Bronchial epithelial cell (primary cell): ENCODE results near the gene UBE2G1. TPM values are rescaled to one million over a fixed set of nuclear protein-coding genes. Genes with fewer than 3 reads are reported as not detected.

Experiments used
- DNase-seq: peaks from one replicate; pipeline ENCODE4 v3.0.0-alpha.2; 2010; ENCODE audit warnings: low read depth
- FAIRE-seq: peaks from 2 replicates; lab custom pipeline; 2011; peaks lifted over from hg19 to GRCh38; lab: Jason Lieb, UNC
- H3K27me3 ChIP-seq: 2 replicates; pipeline ENCODE4 v1.5.1; 2011; ENCODE audit warnings: low read length; ENCODE audit not compliant: control insufficient read depth, insufficient read depth
- H3K36me3 ChIP-seq: 2 replicates; pipeline ENCODE4 v1.5.1; 2011; ENCODE audit warnings: low read length; ENCODE audit not compliant: control insufficient read depth, insufficient read depth
- H3K4me3 ChIP-seq: 2 replicates; pipeline ENCODE4 v1.5.1; 2011; ENCODE audit warnings: mild to moderate bottlenecking, low read depth, low read length, control low read depth
- total RNA-seq: library from RNA; depleted of rRNA; stranded (reverse); fragments of >200 nt; gene quantifications from 2 replicates; pipeline ENCODE4 v1.2.1, GENCODE V29; 2014
- TF ChIP-seq, protein P1 (sequence below): IDR thresholded peaks from 2 replicates; pipeline ENCODE4 v1.5.1; 2011; ENCODE audit warnings: mild to moderate bottlenecking, moderate library complexity, low read length, control low read depth, inconsistent platforms; ENCODE audit not compliant: insufficient read depth, severe bottlenecking

The UBE2G1 gene
- total RNA-seq, 1 donor from 2014 or later = 39.2 TPM

DNA sequence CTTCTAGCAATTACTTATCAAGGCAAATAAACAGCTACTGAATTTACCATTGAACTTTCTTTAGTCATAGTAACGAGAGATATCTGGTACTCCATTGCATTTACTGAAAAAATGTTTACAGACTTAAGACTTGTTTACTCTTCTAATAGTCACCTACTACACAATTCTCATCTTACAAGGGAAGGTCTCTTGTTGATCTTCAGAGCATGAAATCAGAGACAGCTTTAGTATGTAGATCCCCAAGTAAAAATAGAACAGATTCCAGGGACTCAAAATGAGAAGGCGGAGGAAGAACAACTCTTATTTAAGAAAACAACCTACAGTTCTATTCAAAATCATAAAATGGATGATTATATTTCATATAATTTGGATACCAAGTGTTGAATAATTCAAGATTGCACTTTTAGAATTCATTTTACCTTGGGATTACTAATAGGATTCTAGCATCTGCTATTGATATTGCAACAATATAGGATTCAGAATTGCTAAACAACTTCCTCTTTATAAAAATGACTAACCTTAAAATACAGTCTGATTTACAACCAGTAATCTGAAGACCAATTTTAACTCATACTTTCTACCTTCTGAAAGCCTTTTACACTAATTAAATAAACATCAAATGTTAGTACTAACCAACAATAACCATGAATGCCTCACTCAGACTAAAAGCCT lies 20.8 kb downstream of the UBE2G1 start:
- no peak for FAIRE-seq
- Histone ChIP-seq H3K27me3 (no peaks in the 10 kb centered on the region), H3K4me3 (no peak overlapping the region), H3K36me3 (no peaks in the 10 kb centered on the region)
- TF ChIP-seq, protein P1, sequence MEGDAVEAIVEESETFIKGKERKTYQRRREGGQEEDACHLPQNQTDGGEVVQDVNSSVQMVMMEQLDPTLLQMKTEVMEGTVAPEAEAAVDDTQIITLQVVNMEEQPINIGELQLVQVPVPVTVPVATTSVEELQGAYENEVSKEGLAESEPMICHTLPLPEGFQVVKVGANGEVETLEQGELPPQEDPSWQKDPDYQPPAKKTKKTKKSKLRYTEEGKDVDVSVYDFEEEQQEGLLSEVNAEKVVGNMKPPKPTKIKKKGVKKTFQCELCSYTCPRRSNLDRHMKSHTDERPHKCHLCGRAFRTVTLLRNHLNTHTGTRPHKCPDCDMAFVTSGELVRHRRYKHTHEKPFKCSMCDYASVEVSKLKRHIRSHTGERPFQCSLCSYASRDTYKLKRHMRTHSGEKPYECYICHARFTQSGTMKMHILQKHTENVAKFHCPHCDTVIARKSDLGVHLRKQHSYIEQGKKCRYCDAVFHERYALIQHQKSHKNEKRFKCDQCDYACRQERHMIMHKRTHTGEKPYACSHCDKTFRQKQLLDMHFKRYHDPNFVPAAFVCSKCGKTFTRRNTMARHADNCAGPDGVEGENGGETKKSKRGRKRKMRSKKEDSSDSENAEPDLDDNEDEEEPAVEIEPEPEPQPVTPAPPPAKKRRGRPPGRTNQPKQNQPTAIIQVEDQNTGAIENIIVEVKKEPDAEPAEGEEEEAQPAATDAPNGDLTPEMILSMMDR = no peak
- no peak for DNase-seq

DNA sequence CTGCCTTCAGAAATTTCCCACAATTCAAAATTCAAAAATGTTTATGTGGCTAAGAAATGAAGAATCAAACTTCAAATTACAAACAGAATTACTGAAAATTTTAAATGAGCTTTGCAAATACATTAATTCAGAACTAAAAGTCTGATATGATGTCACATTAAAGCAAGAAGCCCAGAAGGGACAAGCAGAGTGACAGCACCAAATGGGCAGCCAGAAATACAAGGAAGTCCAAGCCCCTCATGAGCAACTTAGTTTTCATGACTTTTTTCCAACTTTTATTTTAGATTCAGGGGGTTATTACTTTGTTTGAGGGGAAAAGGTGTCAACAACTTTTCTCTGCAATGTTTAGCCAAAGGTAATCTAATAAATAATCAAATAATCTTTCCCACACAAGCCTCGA lies 21.5 kb downstream of the UBE2G1 start:
- DNase-seq = no peak
- H3K36me3 ChIP-seq = no peaks in the 10 kb centered on the region
- TF ChIP-seq, protein P1 = no peak
- H3K27me3 ChIP-seq = no peaks in the 10 kb centered on the region
- FAIRE-seq = no peak
- H3K4me3 ChIP-seq = no peak overlapping the region

DNA sequence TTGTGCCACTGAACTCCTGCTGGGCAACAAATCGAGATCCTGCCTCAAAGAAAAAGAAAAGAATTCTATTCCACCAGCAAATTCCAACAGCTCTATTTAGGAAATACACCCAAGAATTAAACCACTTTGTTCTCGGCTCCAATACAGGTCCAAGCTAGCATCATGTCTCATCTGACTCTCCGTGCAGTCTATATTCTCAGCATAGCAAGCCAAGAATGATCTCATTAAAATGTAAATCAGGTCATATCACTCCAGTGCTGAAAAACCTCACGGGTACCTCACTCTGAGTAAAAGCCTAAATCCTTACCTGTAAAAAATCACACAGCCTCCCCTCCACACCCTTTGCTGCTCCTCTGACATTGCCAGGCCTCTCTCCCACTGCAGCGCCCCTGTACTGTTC lies 23.9 kb downstream of the UBE2G1 start:
- TF ChIP-seq, protein P1 = no peak
- H3K4me3 ChIP-seq = no peak overlapping the region
- H3K27me3 ChIP-seq = no peaks in the 10 kb centered on the region
- H3K36me3 ChIP-seq = no peaks in the 10 kb centered on the region
- peak; percentile 35 for DNase-seq
- no peak for FAIRE-seq

DNA sequence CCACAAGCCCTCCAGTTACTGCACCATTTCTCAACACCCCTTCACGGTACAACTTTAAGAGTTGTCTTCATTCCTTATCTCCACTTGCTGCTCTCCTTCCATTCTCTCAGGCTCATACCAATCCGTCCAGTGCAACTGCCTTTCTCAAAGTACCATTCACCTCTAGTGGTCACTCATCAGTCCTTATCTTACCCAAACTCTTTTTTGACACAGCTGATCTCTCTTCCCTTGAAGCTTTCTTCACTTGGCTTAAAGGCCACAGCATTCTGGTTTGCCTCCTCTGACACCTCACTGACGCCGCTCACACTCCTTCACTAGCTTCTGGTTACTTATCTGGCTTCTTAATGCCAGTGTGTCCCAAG lies 24.9 kb downstream of the UBE2G1 start:
- no peaks in the 10 kb centered on the region for H3K27me3 ChIP-seq
- no peak for FAIRE-seq
- TF ChIP-seq, protein P1 = no peak
- H3K36me3 ChIP-seq = no peaks in the 10 kb centered on the region
- no peak for DNase-seq
- H3K4me3 ChIP-seq = no peak overlapping the region

DNA sequence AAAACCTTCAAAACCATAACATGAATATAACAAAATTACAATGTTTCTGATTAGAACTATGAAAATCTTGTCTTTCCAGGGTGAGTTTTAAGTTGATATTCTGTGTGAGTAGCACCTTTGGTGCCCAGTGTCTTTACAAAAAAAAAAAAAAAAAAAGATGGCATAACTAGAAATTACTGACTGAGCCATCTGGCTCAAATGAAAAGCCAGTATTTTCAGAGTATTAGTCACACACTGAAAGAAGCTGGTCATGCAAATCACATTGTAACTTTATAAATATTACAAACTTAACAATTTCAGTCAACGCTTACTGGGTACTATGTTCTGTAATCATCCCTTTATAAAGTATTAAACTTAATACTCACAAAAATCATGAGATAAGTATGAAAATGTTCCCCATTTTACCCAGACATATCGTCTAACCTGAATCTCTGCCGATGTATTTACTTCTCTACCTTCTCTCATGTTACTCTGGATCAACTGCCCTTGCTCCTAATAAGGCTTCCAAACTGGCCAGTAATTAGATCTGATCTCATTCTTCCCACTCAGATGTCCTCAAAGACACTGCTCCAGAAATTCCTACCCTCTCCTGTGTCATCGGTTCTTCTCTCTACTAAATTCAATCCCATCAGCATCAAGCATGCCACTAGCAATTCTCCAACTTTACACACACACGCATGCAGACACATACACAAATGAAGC lies 25.4 kb downstream of the UBE2G1 start:
- H3K4me3 ChIP-seq = no peak overlapping the region
- H3K27me3 ChIP-seq = no peaks in the 10 kb centered on the region
- no peak for FAIRE-seq
- peak; percentile 17 for DNase-seq
- TF ChIP-seq, protein P1 = no peak
- no peaks in the 10 kb centered on the region for H3K36me3 ChIP-seq
